Lower leg skin (tissue), 4 donors: ENCODE results near the gene ZNF76. TPM values are rescaled to one million over a fixed set of nuclear protein-coding genes. Genes with fewer than 3 reads are reported as not detected.

Experiments
- DNase-seq, 2 donors: peaks; one replicate each; pipeline ENCODE4 v3.0.0-alpha.2; 2019; ENCODE audit warnings: low spot score in 2 of 2
- H3K4me3 ChIP-seq: fragments of 200-600 bp; sonication (generic); 2 replicates; pipeline ENCODE4 v1.5.1; 2017; ENCODE audit warnings: mild to moderate bottlenecking, low read depth; ENCODE audit not compliant: poor library complexity, severe bottlenecking
- CTCF ChIP-seq, 3 donors: fragments of 450-650 bp; IDR thresholded peaks; one replicate each; pipeline ENCODE4 v1.5.1; 2016; ENCODE audit warnings: antibody characterized with exemption in 3 of 3, mild to moderate bottlenecking in 3 of 3, moderate library complexity in 2 of 3
- POLR2A ChIP-seq, 2 donors: fragments of 450-650 bp; IDR thresholded peaks; one replicate each; pipeline ENCODE4 v1.6.1; 2016 to 2017; ENCODE audit warnings: antibody characterized with exemption in 2 of 2, mild to moderate bottlenecking in 1 of 2, moderate library complexity in 1 of 2
- WGBS, 2 donors: methylation state at CpG; one replicate each; pipeline ENCODE4 v1.1.5; 2018; 5-methylcytosine and 5-hydroxymethylcytosine counted together
- intact Hi-C: fragments of 100-400 bp; cut with DNase I; formaldehyde crosslinking; loops from one replicate; pipeline ENCODE4 v1.15.0; 2023; ENCODE audit warnings: low total_unique reads
- total RNA-seq, 4 donors: library from RNA; depleted of rRNA; stranded (reverse); fragments of >200 nt; gene quantifications; one replicate each; pipeline ENCODE4 v1.1.0, GENCODE V29; 2016

ZNF76 gene
- total RNA-seq, 4 donors from 2014 or later, result 12.4 to 21.4 (median 16.8) TPM

- intact Hi-C loops, result no loop called here
- no peak for TF ChIP-seq POLR2A (IDR thresholded peaks at IDR 0.05)
- no peak overlapping the region for H3K4me3 ChIP-seq
- WGBS, 2 donors, result 82 to 84% methylated on average over 6 of the region's 6 CpGs
- peak in 1 of 2 donors; percentile 75 for DNase-seq
Observed at GRCh38 chr6:35310265-35310831, 50.8 kb downstream of the ZNF76 start.

GRCh38 chr6:35311390-35312075 is 52.0 kb downstream of the ZNF76 start:
- intact Hi-C loops, result no loop called here
- no peak overlapping the region for H3K4me3 ChIP-seq
- TF ChIP-seq POLR2A (IDR thresholded peaks at IDR 0.05) (no peak), CTCF (IDR thresholded peaks at IDR 0.05) (no peak)
- DNase-seq, result no peak
- WGBS, 2 donors, result 67 to 69% methylated on average over 6 of the region's 6 CpGs

GRCh38 chr6:35312076-35312800 is 52.7 kb downstream of the ZNF76 start:
- no peak overlapping the region for H3K4me3 ChIP-seq
- TF ChIP-seq POLR2A (IDR thresholded peaks at IDR 0.05) (no peak), CTCF (IDR thresholded peaks at IDR 0.05) (no peak)
- no peak for DNase-seq
- intact Hi-C loops, result no loop called here
- WGBS, 2 donors, result 89 to 90% methylated on average over 19 of the region's 19 CpGs

GRCh38 chr6:35312807-35313206 is 53.3 kb downstream of the ZNF76 start:
- WGBS, 2 donors, result 25 to 36% methylated on average over 2 of the region's 2 CpGs
- TF ChIP-seq CTCF (IDR thresholded peaks at IDR 0.05), result no peak
- no peak for TF ChIP-seq POLR2A (IDR thresholded peaks at IDR 0.05)
- no peak overlapping the region for H3K4me3 ChIP-seq
- intact Hi-C loops, result no loop called here
- DNase-seq, result no peak

GRCh38 chr6:35317483-35318195 is 58.1 kb downstream of the ZNF76 start:
- DNase-seq, result no peak
- WGBS, 2 donors, result 43 to 46% methylated on average over 18 to 28 of the region's 28 CpGs
- no peak overlapping the region for H3K4me3 ChIP-seq
- TF ChIP-seq POLR2A (IDR thresholded peaks at IDR 0.05) (no peak), CTCF (IDR thresholded peaks at IDR 0.05) (no peak)
- intact Hi-C loops, result no loop called here
